Gastrocnemius medialis (tissue), 4 donors: ENCODE results near the gene ENO4.

Source experiments
- CTCF ChIP-seq, 5 experiments: fragments of 450-650 bp in 3 of 5; fragments of 200-600 bp in 2 of 5; sonication (generic) in 2 of 5; IDR thresholded peaks in 4 of 5; conservative IDR thresholded peaks in 1 of 5; 1 replicate in 4 of 5; 2 replicates in 1 of 5; pipeline ENCODE4 v1.5.1; 2016 to 2019; ENCODE audit warnings: antibody characterized with exemption in 5 of 5, mild to moderate bottlenecking in 3 of 5, moderate library complexity in 3 of 5
- POLR2A ChIP-seq, 2 donors: fragments of 450-650 bp; IDR thresholded peaks; one replicate each; pipeline ENCODE4 v1.6.1; 2017; ENCODE audit warnings: antibody characterized with exemption in 2 of 2, mild to moderate bottlenecking in 2 of 2, moderate library complexity in 2 of 2

- TF ChIP-seq CTCF (IDR thresholded peaks at IDR 0.05 in 4 of 5, conservative IDR thresholded peaks at IDR 0.05 in 1 of 5) (no peak), POLR2A (IDR thresholded peaks at IDR 0.05) (no peak)
Measured at GRCh38 chr10:116800286-116800929, 48.9 kb upstream of the ENO4 start.
